Subcutaneous adipose tissue (tissue), 4 donors: ENCODE measurements around the gene EGFL8. TPM values are rescaled to one million over a fixed set of nuclear protein-coding genes. Genes with fewer than 3 reads are reported as not detected.

Experiments
- total RNA-seq, 4 donors: library from RNA; depleted of rRNA; stranded (reverse); fragments of >200 nt; gene quantifications; one replicate each; pipeline ENCODE4 v1.1.0, GENCODE V29; 2016
- TF ChIP-seq, protein P1 (sequence below): fragments of 450-650 bp; IDR thresholded peaks from one replicate; pipeline ENCODE4 v1.5.1; 2016; ENCODE audit warnings: low read depth, mild to moderate bottlenecking, control low read depth, antibody characterized with exemption, moderate library complexity

Gene EGFL8
- total RNA-seq, 4 donors from 2014 or later = 2.3 to 13.0 (median 5.6) TPM

DNA sequence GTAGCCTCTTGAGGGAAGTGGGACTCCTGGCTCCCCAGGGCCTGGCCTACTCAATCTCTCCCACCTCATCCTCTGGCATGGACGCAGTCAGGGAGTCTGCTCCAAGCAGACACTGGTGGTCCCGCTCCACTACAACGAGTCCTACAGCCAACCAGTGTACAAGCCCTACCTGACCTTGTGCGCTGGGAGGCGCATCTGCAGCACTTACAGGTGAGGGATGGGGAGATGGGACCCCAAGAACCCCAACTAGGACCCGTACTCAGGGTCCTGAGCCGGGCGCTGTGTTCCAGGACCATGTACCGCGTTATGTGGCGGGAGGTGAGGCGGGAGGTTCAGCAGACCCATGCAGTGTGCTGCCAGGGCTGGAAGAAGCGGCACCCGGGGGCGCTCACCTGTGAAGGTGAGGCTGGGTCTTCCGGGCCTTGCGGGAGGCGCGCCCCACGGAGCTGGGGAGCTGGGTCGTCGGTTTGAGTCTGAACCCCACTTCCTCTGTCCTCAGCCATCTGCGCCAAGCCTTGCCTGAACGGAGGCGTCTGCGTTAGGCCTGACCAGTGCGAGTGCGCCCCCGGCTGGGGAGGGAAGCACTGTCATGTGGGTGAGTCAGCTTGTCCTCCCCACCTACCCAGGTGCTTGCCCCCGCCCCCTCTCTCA is 2.1 kb downstream of the EGFL8 start:
- TF ChIP-seq, protein P1, sequence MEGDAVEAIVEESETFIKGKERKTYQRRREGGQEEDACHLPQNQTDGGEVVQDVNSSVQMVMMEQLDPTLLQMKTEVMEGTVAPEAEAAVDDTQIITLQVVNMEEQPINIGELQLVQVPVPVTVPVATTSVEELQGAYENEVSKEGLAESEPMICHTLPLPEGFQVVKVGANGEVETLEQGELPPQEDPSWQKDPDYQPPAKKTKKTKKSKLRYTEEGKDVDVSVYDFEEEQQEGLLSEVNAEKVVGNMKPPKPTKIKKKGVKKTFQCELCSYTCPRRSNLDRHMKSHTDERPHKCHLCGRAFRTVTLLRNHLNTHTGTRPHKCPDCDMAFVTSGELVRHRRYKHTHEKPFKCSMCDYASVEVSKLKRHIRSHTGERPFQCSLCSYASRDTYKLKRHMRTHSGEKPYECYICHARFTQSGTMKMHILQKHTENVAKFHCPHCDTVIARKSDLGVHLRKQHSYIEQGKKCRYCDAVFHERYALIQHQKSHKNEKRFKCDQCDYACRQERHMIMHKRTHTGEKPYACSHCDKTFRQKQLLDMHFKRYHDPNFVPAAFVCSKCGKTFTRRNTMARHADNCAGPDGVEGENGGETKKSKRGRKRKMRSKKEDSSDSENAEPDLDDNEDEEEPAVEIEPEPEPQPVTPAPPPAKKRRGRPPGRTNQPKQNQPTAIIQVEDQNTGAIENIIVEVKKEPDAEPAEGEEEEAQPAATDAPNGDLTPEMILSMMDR = no peak

GRCh38 chr6:32167154-32167760 is 2.9 kb downstream of the EGFL8 start:
- TF ChIP-seq, protein P1 = no peak

DNA sequence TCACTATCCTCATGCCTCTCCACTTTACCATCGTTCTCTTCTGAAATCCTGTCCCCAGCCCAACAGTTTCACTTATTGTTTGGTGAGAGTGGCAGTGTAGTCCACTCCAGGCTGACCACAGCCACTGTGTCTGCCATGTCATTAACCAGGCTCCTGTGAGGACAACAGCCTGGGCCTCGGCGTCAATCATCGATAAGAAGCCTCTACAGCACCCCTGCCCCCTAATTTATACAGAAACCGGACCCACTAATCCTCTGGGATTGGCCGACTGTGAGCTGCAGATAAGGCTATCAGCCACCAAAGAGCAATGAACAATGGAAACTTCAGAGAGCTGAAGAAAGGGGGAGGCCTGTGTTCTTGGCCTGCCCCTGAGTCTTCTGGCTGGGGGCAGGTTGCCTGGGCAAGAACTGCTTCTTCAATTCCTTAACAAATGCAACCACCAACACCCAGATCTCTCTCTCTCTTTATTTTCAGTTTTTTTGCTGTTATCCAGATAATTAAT is 3.4 kb downstream of the EGFL8 start:
- TF ChIP-seq, protein P1 = no peak

- TF ChIP-seq, protein P1 = no peak
These were observed 4.0 kb downstream of the EGFL8 start for GRCh38 chr6:32168350-32168749.

- TF ChIP-seq, protein P1 = no peak
These were observed 4.6 kb downstream of the EGFL8 start for GRCh38 chr6:32168807-32169591.

DNA sequence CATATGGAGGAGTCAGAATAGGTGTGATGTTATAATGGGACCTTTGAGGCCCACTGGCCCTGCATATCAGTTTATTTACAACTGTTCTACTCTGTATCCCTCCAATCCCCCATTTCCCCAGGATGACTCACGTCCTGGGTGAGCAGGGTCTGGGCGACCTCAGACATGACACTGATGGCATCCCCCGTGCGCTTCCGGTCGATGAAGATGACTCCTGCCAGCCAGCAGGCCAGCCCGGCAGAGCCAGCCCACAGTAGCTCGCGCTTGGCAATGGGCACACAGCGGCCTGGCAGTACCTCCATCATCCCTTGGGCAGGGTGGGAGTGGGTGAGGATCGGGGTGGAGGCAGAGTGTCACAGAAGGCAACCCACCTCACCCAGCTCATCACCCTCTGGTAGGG is 5.9 kb downstream of the EGFL8 start:
- TF ChIP-seq, protein P1 = no peak

GRCh38 chr6:32171234-32171633 is 6.8 kb downstream of the EGFL8 start:
- TF ChIP-seq, protein P1 = no peak
